Pancreas (tissue), 10 donors: ENCODE results near the gene SPANXA1. TPM values are rescaled to one million over a fixed set of nuclear protein-coding genes. Genes with fewer than 3 reads are reported as not detected.
"Not testable (repeated sequence)": the region's sequence is repeated elsewhere in the genome, so short reads cannot be mapped to it uniquely, and the experiment has no call there.

Source experiments
- ATAC-seq, 4 donors: fragments of 200-7000 bp; cut with Tn5 transposase; one replicate each; pipeline versions ENCODE4 v1.8.0 to v1.9.1; 2020; ENCODE audit warnings: mild to moderate bottlenecking in 4 of 4, moderate library complexity in 4 of 4
- DNase-seq, 6 donors: peaks; one replicate each; pipeline ENCODE4 v3.0.0-alpha.2; 2020
- FAIRE-seq: peaks from 2 replicates; lab custom pipeline; 2012; peaks lifted over from hg19 to GRCh38; lab: Jason Lieb, UNC
- H3K27ac ChIP-seq, 4 donors: fragments of 200-600 bp; sonication (generic); 1 replicate in 3 of 4; 2 replicates in 1 of 4; pipeline versions ENCODE4 v1.5.0 to v1.8.0; 2020
- H3K27me3 ChIP-seq, 4 donors: fragments of 200-600 bp; one replicate each; pipeline ENCODE4 v1.8.0; 2021
- H3K36me3 ChIP-seq, 3 donors: fragments of 200-600 bp; sonication (generic) in 1 of 3; one replicate each; pipeline versions ENCODE4 v1.5.0 to v1.8.0; 2020 to 2021
- H3K4me1 ChIP-seq, 3 donors: fragments of 200-600 bp; one replicate each; pipeline ENCODE4 v1.8.0; 2021
- H3K4me3 ChIP-seq, 4 donors: fragments of 200-600 bp; sonication (generic) in 2 of 4; one replicate each; pipeline versions ENCODE4 v1.5.0 to v1.8.0; 2020 to 2021
- H3K9me3 ChIP-seq, 4 donors: fragments of 200-600 bp; one replicate each; pipeline ENCODE4 v1.8.0; 2021
- WGBS, 2 donors: extraction: QIAGEN DNeasy Blood & Tissue Kit; methylation state at CpG; one replicate each; pipeline ENCODE4 v1.1.7; 2013; 5-methylcytosine and 5-hydroxymethylcytosine counted together
- intact Hi-C, 3 donors: fragments of 100-400 bp; cut with DNase I; formaldehyde crosslinking; loops; one replicate each; pipeline versions ENCODE4 v1.11.1 to v1.14.2; 2022
- polyA plus RNA-seq, 2 donors: library from polyadenylated mRNA; stranded (reverse); fragments of 200-250 nt; gene quantifications; one replicate each; pipeline ENCODE4 v1.2.3, GENCODE V29; 2013
- total RNA-seq, 6 donors: library from RNA; stranded (reverse); fragmentation: NEBNext Ultra II Directional in 4 of 6; extraction: Animal tissue kit (Norgen Biotek cat#: 25700) in 4 of 6; gene quantifications; one replicate each; pipeline versions ENCODE4 v1.2.1 to v1.2.4, GENCODE V29; 2021 to 2023
- TF ChIP-seq, protein P1 (sequence below), 4 donors: fragments of 200-600 bp; sonication (generic) in 3 of 4; IDR thresholded peaks; one replicate each; pipeline versions ENCODE4 v1.5.0 to v1.8.0; 2021; ENCODE audit warnings: antibody characterized with exemption in 4 of 4
- donor health status: healthy with polysubstance abuse.
- donor health status: DM: no; HTN: no; CAD: no; lungs with moderate emphysema.
- donor health status: DM: no; HTN: no; CAD: no.
- donor health status: control.
- donor health status: control.
- donor health status: Bipolar disorder and iron deficiency.
- donor health status: DM: yes; HTN: yes; CAD: no.
- donor health status: DM: no; HTN: no; CAD: no.
- donor health status: DM: no; HTN: no; CAD: no.
- donor health status: DM: yes; HTN: yes; CAD: no.

The SPANXA1 gene, protein sequence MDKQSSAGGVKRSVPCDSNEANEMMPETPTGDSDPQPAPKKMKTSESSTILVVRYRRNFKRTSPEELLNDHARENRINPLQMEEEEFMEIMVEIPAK
- total RNA-seq (not detected), polyA plus RNA-seq (not detected)

DNA sequence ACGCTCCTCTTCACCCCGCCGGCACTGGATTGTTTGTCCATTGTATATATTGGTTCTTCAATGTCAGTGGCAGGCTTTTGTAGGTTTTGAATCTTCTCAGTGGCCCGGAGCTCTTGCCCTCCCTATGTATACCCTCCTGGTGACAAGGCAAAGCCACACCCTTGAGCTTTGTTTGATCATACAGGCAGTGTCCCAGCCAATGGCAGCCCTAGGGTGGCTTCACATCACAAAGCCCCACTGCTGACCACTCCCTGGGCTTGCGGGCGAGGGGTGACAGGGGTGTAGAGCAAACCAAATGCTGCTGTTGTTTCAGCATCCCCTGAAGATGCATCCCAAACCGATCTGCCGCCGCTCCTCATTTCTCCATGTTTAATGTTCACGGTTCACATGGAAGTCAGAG lies at the start of gene SPANXA1:
SPANXA1 (minus strand) TSS at position 101 of the 400 bp plus-strand sequence; CDS start at position 41, 60 bp downstream.
- intact Hi-C loops, result not testable (repeated sequence)

DNA sequence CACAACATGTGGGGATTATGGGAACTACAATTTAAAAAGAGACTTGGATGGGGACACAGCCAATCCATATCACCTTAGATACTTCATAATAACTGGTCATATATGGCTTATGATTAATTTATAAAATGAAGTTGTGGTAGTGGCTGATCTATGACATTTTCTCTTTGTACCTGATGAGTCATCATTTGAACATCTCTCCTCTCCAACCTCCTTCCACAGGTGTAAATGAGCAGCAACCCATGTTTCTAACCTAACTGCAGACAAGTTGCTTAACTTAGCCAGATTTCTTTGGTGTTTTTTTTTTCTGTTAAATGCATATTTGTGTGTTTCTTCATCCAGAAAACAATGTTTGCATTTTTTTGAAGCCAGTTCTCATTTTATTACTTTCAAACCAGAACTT lies 47.6 kb upstream of the SPANXA1 start:
- DNase-seq (no peak), ATAC-seq (no peak), FAIRE-seq (no peak)
- Histone ChIP-seq H3K27me3 (no peaks in the 10 kb centered on the region), H3K4me3 (no peak overlapping the region), H3K9me3 (no peaks in the 10 kb centered on the region), H3K36me3 (no peaks in the 10 kb centered on the region), H3K27ac (no peak overlapping the region), H3K4me1 (no peaks in the 10 kb centered on the region)
- TF ChIP-seq, protein P1, sequence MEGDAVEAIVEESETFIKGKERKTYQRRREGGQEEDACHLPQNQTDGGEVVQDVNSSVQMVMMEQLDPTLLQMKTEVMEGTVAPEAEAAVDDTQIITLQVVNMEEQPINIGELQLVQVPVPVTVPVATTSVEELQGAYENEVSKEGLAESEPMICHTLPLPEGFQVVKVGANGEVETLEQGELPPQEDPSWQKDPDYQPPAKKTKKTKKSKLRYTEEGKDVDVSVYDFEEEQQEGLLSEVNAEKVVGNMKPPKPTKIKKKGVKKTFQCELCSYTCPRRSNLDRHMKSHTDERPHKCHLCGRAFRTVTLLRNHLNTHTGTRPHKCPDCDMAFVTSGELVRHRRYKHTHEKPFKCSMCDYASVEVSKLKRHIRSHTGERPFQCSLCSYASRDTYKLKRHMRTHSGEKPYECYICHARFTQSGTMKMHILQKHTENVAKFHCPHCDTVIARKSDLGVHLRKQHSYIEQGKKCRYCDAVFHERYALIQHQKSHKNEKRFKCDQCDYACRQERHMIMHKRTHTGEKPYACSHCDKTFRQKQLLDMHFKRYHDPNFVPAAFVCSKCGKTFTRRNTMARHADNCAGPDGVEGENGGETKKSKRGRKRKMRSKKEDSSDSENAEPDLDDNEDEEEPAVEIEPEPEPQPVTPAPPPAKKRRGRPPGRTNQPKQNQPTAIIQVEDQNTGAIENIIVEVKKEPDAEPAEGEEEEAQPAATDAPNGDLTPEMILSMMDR (IDR thresholded peaks at IDR 0.05), result no peak
- intact Hi-C loops, result no loop called here

More for the DNA sequence above, at the start of gene SPANXA1:
- H3K27ac ChIP-seq, H3K9me3 ChIP-seq, FAIRE-seq, H3K4me3 ChIP-seq, ATAC-seq, H3K36me3 ChIP-seq, H3K4me1 ChIP-seq, H3K27me3 ChIP-seq, DNase-seq: not testable (repeated sequence)
- no CpG with 5 or more reads among the region's 10 CpGs for WGBS, 2 donors

DNA sequence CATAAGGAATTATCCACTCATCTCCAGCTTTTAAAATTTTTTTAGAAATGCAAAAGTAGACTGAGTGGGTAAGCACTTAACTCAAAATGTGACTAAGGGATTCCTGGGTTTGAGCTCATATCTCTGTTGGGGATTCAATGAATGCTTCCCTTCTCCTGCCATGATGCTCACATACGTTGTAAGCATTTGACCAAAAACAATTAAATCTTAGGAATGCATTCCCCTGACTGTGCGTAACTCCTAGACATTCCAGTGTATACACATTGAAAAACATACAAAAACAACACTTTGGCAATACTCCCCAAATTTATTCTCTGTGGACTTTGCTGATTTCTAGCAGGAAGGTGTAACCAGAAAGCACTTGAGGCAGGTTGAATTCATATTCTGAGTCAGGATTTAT lies 34.8 kb upstream of the SPANXA1 start:
- FAIRE-seq (no peak), DNase-seq (no peak), ATAC-seq (no peak)
- Histone ChIP-seq H3K9me3 (no peaks in the 10 kb centered on the region), H3K4me1 (no peaks in the 10 kb centered on the region), H3K27ac (no peak overlapping the region), H3K4me3 (no peak overlapping the region), H3K27me3 (peaks cover 0 to 6% (median 0%) of the 10 kb centered on the region in 4 donors), H3K36me3 (no peaks in the 10 kb centered on the region)
- 60 to 69% methylated on average over 2 of the region's 2 CpGs for WGBS, 2 donors
- intact Hi-C loops, result no loop called here
- TF ChIP-seq, protein P1 (IDR thresholded peaks at IDR 0.05), result no peak

DNA sequence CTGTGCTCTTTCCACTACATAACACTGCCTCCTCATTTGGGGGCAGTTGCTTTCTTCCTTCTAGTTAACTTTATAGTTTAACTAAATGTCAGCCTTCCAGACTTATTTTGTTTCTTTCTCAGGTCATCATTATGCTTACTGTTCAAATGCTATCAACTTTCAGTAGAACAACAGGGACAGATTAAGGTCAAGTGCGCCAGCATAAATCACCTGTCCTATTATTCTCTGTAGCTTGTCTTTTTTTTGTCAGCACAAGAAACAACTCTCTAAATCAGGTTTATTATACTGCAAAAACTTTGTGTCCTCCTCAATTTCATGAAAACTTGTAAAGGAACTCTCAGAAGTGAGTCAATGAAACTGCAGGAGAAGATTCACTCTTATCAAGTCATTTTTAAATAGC lies 24.6 kb upstream of the SPANXA1 start:
- DNase-seq (no peak), ATAC-seq (no peak), FAIRE-seq (no peak)
- Histone ChIP-seq H3K4me3 (no peak overlapping the region), H3K36me3 (no peaks in the 10 kb centered on the region), H3K9me3 (no peaks in the 10 kb centered on the region), H3K27me3 (peaks cover 0 to 4% (median 1%) of the 10 kb centered on the region in 4 donors), H3K27ac (no peak overlapping the region), H3K4me1 (no peaks in the 10 kb centered on the region)
- WGBS, 2 donors, result 97% methylated on average over 1 of the region's 1 CpG
- intact Hi-C loops, result no loop called here
- TF ChIP-seq, protein P1 (IDR thresholded peaks at IDR 0.05), result no peak

DNA sequence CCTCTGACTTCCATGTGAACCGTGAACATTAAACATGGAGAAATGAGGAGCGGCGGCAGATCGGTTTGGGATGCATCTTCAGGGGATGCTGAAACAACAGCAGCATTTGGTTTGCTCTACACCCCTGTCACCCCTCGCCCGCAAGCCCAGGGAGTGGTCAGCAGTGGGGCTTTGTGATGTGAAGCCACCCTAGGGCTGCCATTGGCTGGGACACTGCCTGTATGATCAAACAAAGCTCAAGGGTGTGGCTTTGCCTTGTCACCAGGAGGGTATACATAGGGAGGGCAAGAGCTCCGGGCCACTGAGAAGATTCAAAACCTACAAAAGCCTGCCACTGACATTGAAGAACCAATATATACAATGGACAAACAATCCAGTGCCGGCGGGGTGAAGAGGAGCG lies 4.9 kb upstream of the SPANXA1 start, which contains the start of gene SPANXA2:
SPANXA2 (plus strand) TSS at position 301 of the 400 bp plus-strand sequence; CDS start at position 361, 60 bp downstream.
- H3K4me3 ChIP-seq, H3K27me3 ChIP-seq, H3K4me1 ChIP-seq, ATAC-seq, H3K27ac ChIP-seq, H3K36me3 ChIP-seq, DNase-seq, intact Hi-C loops, FAIRE-seq, H3K9me3 ChIP-seq: not testable (repeated sequence)
- no CpG with 5 or more reads among the region's 10 CpGs for WGBS, 2 donors

DNA sequence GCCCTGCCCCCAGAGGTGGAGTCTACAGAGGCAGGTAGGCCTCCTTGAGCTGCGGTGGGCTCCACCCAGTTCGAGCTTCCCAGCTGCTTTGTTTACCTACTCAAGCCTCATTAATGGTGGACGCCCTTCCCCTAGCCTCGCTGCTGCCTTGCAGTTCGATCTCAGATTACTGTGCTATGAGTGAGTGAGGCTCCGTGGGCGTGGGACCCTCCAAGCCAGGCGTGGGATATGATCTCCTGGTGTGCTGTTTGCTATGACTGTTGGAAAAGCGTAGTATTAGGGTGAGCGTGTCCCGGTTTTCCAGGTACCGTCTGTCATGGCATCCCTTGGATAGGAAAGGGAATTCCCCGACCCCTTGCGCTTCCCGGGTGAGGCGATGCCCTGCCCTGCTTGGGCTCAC lies 42.0 kb downstream of the SPANXA1 start:
- H3K36me3 ChIP-seq, ATAC-seq, H3K27ac ChIP-seq, H3K4me3 ChIP-seq, H3K27me3 ChIP-seq, H3K9me3 ChIP-seq, FAIRE-seq, H3K4me1 ChIP-seq, intact Hi-C loops: not testable (repeated sequence)
- peak in 2 of 6 donors; percentile 6 to 11 for DNase-seq
- WGBS, 2 donors, result 65 to 70% methylated on average over 5 to 6 of the region's 16 CpGs

Other genes starting within 250 kb of the SPANXA1 start
- not detected for gene SPANXA2, start 5.0 kb upstream of the SPANXA1 start, total RNA-seq
- not detected for gene SPANXA2, start 5.0 kb upstream of the SPANXA1 start, polyA plus RNA-seq
- not detected for gene SPANXD, start 114.0 kb upstream of the SPANXA1 start, total RNA-seq
- gene SPANXD, start 114.0 kb upstream of the SPANXA1 start, polyA plus RNA-seq, result not detected